Caki2 (cell line): ENCODE data around the gene MNAT1. TPM values are rescaled to one million over a fixed set of nuclear protein-coding genes. Genes with fewer than 3 reads are reported as not detected.
"Not testable (repeated sequence)": the region's sequence is repeated elsewhere in the genome, so short reads cannot be mapped to it uniquely, and the experiment has no call there.

Experiments
- DNase-seq: peaks from one replicate; pipeline ENCODE4 v3.0.0-alpha.2; 2015; ENCODE audit warnings: low read depth
- in situ Hi-C: cut with HindIII; loops from 2 replicates; pipeline ENCODE4 v1.10.0; 2016; ENCODE audit warnings: low sequenced_read_pairs, low pct_unique_long_range_greater_than_20kb, mixed read lengths
- total RNA-seq: library from RNA; depleted of rRNA; stranded (reverse); fragments of >200 nt; shearing (Covaris generic); gene quantifications from 2 replicates; pipeline ENCODE4 v1.2.3, GENCODE V29; 2014; ENCODE audit warnings: low replicate concordance

MNAT1 gene
- total RNA-seq, 1 experiment from 2014 or later, result 49.3 TPM

GRCh38 chr14:60856111-60856510 is 121.5 kb downstream of the MNAT1 start:
- in situ Hi-C loops, result no loop called here

GRCh38 chr14:60859525-60859924 is 125.0 kb downstream of the MNAT1 start:
- in situ Hi-C loops, result no loop called here

More at GRCh38 chr14:60856111-60856510, 121.5 kb downstream of the MNAT1 start:
- DNase-seq, result no peak

GRCh38 chr14:60861545-60862140 is 127.1 kb downstream of the MNAT1 start:
- no peak for DNase-seq
- in situ Hi-C loops, result no loop called here

More at GRCh38 chr14:60859525-60859924, 125.0 kb downstream of the MNAT1 start:
- DNase-seq, result no peak

GRCh38 chr14:60862283-60862682 is 127.7 kb downstream of the MNAT1 start:
- DNase-seq, result no peak
- in situ Hi-C loops, result no loop called here

- in situ Hi-C loops, result no loop called here
Observed at GRCh38 chr14:60863249-60863648, 128.7 kb downstream of the MNAT1 start.

GRCh38 chr14:60865378-60866127 is 131.0 kb downstream of the MNAT1 start:
- in situ Hi-C loops, result no loop called here
- no peak for DNase-seq

More at GRCh38 chr14:60863249-60863648, 128.7 kb downstream of the MNAT1 start:
- no peak for DNase-seq

GRCh38 chr14:60867503-60868172 is 133.1 kb downstream of the MNAT1 start:
- in situ Hi-C loops, result no loop called here
- no peak for DNase-seq

- in situ Hi-C loops, result no loop called here
- DNase-seq, result no peak
Observed at GRCh38 chr14:60878121-60878520, 143.6 kb downstream of the MNAT1 start.

- in situ Hi-C loops, result no loop called here
- no peak for DNase-seq
Observed at GRCh38 chr14:60878536-60878935, 144.0 kb downstream of the MNAT1 start.

- in situ Hi-C loops, result no loop called here
Observed at GRCh38 chr14:60882219-60882618, 147.7 kb downstream of the MNAT1 start.

GRCh38 chr14:60884134-60884533 is 149.6 kb downstream of the MNAT1 start:
- DNase-seq, result no peak
- in situ Hi-C loops, result no loop called here

More at GRCh38 chr14:60882219-60882618, 147.7 kb downstream of the MNAT1 start:
- no peak for DNase-seq

GRCh38 chr14:60890636-60891035 is 156.1 kb downstream of the MNAT1 start:
- DNase-seq, in situ Hi-C loops: not testable (repeated sequence)

- in situ Hi-C loops, result no loop called here
- no peak for DNase-seq
Observed at GRCh38 chr14:60893911-60894310, 159.3 kb downstream of the MNAT1 start.

GRCh38 chr14:60904381-60904780 is 169.8 kb downstream of the MNAT1 start:
- in situ Hi-C loops, result no loop called here

GRCh38 chr14:60905923-60906322 is 171.4 kb downstream of the MNAT1 start:
- in situ Hi-C loops, result no loop called here
- no peak for DNase-seq

More at GRCh38 chr14:60904381-60904780, 169.8 kb downstream of the MNAT1 start:
- DNase-seq, result no peak

GRCh38 chr14:60915781-60916180 is 181.2 kb downstream of the MNAT1 start:
- in situ Hi-C loops, result no loop called here

GRCh38 chr14:60922050-60922449 is 187.5 kb downstream of the MNAT1 start:
- in situ Hi-C loops, result no loop called here

More at GRCh38 chr14:60915781-60916180, 181.2 kb downstream of the MNAT1 start:
- DNase-seq, result no peak

GRCh38 chr14:60925286-60925685 is 190.7 kb downstream of the MNAT1 start:
- in situ Hi-C loops, result no loop called here

More at GRCh38 chr14:60922050-60922449, 187.5 kb downstream of the MNAT1 start:
- no peak for DNase-seq

GRCh38 chr14:60926002-60926401 is 191.4 kb downstream of the MNAT1 start:
- no peak for DNase-seq
- in situ Hi-C loops, result no loop called here

More at GRCh38 chr14:60925286-60925685, 190.7 kb downstream of the MNAT1 start:
- DNase-seq, result no peak
